ENCODE results near the gene CHRNA9.

CHRNA9 gene

DNA sequence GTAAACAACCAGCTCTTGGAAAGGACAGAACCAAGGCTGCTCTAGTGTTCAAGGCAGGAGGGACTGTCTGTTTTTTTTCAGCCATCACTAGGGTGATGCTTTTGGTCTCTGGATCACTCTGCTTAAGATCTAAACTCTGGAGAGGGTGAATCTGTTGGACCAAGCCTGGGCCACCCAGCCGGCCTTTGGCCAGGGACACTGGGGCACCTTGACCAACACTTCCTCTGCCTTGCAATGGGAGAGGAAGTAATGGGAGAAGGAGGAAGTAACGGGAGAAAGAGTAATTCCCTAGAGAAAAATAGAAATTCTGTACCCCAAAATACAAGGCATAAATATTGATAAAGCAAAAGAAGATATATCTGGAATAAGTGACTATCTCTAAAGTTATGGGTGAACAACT, 12.9 kb downstream of the CHRNA9 start:
- H3K4me2 ChIP-seq, result no peak overlapping the region
- H3K9ac ChIP-seq, result no peak overlapping the region

DNA sequence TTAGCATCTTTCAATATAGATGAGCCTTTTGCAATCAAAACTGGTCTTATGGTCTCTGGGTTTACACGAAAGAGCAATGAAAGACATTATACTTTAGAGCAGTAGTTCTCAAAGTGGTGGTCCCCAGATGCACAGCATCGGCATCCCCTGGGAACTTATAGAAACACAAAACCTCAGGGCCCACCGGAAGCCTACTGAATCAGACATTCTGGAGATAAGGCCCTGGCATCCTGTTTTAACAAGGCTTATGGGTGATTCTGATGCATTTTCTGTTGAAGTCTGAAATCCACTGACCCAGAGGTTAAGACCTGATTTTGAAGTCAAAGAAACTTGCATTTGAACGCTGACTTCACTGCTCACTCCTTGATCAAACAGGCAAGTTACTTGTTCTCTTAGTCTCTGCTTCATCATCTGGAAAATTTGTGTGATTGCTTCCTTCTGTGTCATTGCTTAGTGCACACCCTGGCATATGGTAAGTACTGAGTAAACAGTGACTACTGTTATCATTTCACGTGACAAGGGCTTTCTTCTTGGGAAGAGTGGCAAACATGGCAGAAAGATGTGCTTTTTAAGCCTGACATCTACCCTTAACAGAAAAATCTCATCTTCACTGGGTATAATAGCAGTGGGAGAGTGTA, 14.5 kb downstream of the CHRNA9 start:
- no peak overlapping the region for H3K4me2 ChIP-seq
- TF ChIP-seq, protein P1, sequence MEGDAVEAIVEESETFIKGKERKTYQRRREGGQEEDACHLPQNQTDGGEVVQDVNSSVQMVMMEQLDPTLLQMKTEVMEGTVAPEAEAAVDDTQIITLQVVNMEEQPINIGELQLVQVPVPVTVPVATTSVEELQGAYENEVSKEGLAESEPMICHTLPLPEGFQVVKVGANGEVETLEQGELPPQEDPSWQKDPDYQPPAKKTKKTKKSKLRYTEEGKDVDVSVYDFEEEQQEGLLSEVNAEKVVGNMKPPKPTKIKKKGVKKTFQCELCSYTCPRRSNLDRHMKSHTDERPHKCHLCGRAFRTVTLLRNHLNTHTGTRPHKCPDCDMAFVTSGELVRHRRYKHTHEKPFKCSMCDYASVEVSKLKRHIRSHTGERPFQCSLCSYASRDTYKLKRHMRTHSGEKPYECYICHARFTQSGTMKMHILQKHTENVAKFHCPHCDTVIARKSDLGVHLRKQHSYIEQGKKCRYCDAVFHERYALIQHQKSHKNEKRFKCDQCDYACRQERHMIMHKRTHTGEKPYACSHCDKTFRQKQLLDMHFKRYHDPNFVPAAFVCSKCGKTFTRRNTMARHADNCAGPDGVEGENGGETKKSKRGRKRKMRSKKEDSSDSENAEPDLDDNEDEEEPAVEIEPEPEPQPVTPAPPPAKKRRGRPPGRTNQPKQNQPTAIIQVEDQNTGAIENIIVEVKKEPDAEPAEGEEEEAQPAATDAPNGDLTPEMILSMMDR (conservative IDR thresholded peaks at IDR 0.05; ENCODE audit: low read depth, low read length), result no peak

More for the DNA sequence above, 12.9 kb downstream of the CHRNA9 start:
- no peaks in the 10 kb centered on the region for H3K4me1 ChIP-seq (ENCODE audit: low read depth, poor library complexity, severe bottlenecking)
- no peak overlapping the region for H3K4me3 ChIP-seq (IDR thresholded peaks at IDR 0.05; ENCODE audit: insufficient read depth, low read depth, low read length)
- H3K79me2 ChIP-seq (ENCODE audit: insufficient read depth, low read depth), result no peaks in the 10 kb centered on the region
- no peaks in the 10 kb centered on the region for H4K20me1 ChIP-seq (ENCODE audit: insufficient read depth)
- H2AFZ ChIP-seq (ENCODE audit: low read depth), result no peak overlapping the region
- no peaks in the 10 kb centered on the region for H3K27me3 ChIP-seq (ENCODE audit: insufficient read depth, low read depth)
- no peaks in the 10 kb centered on the region for H3K36me3 ChIP-seq (ENCODE audit: insufficient read depth)
- TF ChIP-seq, protein P1 (conservative IDR thresholded peaks at IDR 0.05; ENCODE audit: low read depth, low read length), result no peak
- no peak overlapping the region for H3K27ac ChIP-seq

DNA sequence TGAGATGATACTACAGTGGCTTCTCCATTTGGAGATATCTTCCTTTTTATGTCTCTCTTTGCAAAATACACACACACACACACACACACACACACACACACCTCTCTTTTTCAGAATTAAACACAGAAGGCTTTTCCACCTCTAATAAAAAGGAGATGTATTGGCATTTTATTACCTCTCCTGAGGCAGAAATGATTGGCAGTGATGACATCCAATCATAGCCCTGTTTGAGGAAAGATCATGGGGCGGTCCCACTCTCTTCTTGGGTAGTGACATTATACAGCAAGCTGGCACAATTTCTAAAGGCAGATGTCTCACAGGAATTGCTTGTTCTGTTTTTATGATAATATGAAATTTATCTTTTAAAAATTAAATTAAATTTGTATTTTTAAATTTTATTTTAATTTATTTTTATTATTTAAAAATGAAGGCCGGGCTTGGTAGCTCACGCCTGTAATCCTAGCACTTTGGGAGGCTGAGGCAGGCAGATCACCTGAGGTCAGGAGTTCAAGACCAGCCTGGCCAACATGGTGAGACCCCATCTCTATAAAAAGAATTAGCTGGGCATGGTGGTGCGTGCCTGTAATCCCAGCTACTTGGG, 15.6 kb downstream of the CHRNA9 start:
- Histone ChIP-seq H3K4me3 (IDR thresholded peaks at IDR 0.05; ENCODE audit: insufficient read depth, low read depth, low read length) (no peak overlapping the region), H3K4me1 (ENCODE audit: low read depth, poor library complexity, severe bottlenecking) (no peaks in the 10 kb centered on the region), H4K20me1 (ENCODE audit: insufficient read depth) (no peaks in the 10 kb centered on the region), H3K27ac (no peak overlapping the region), H3K79me2 (ENCODE audit: insufficient read depth, low read depth) (no peaks in the 10 kb centered on the region), H3K4me2 (no peak overlapping the region), H2AFZ (ENCODE audit: low read depth) (no peak overlapping the region), H3K36me3 (ENCODE audit: insufficient read depth) (no peaks in the 10 kb centered on the region), H3K9ac (no peak overlapping the region), H3K27me3 (ENCODE audit: insufficient read depth, low read depth) (no peaks in the 10 kb centered on the region)
- TF ChIP-seq, protein P1 (conservative IDR thresholded peaks at IDR 0.05; ENCODE audit: low read depth, low read length), result no peak

More for the DNA sequence above, 14.5 kb downstream of the CHRNA9 start:
- Histone ChIP-seq H3K79me2 (ENCODE audit: insufficient read depth, low read depth) (no peaks in the 10 kb centered on the region), H3K9ac (no peak overlapping the region), H3K36me3 (ENCODE audit: insufficient read depth) (no peaks in the 10 kb centered on the region), H4K20me1 (ENCODE audit: insufficient read depth) (no peaks in the 10 kb centered on the region), H3K27ac (no peak overlapping the region), H3K27me3 (ENCODE audit: insufficient read depth, low read depth) (no peaks in the 10 kb centered on the region), H3K4me3 (IDR thresholded peaks at IDR 0.05; ENCODE audit: insufficient read depth, low read depth, low read length) (no peak overlapping the region), H2AFZ (ENCODE audit: low read depth) (no peak overlapping the region), H3K4me1 (ENCODE audit: low read depth, poor library complexity, severe bottlenecking) (no peaks in the 10 kb centered on the region)

DNA sequence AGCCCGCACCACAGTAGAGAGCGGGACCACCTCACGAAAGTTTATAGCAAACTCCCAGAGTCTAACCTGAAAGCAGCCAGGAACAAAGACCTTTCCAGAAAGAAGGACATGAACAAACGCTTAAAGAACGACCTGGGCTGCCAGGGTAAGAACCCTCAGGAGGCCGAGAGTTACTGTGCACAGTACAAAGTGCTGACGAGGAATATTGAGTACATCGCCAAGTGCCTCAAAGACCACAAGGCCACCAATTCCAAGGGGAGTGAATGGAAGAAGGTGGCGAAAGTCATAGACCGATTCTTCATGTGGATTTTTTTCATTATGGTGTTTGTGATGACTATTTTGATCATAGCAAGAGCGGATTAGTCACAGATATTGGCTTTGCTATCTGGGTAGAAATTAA, 19.0 kb downstream of the CHRNA9 start:
- no peak overlapping the region for H2AFZ ChIP-seq (ENCODE audit: low read depth)
- H3K27ac ChIP-seq, result no peak overlapping the region
- no peaks in the 10 kb centered on the region for H3K36me3 ChIP-seq (ENCODE audit: insufficient read depth)
- no peaks in the 10 kb centered on the region for H3K4me1 ChIP-seq (ENCODE audit: low read depth, poor library complexity, severe bottlenecking)
- no peaks in the 10 kb centered on the region for H3K79me2 ChIP-seq (ENCODE audit: insufficient read depth, low read depth)
- no peaks in the 10 kb centered on the region for H3K27me3 ChIP-seq (ENCODE audit: insufficient read depth, low read depth)
- no peak overlapping the region for H3K4me2 ChIP-seq
- H3K9ac ChIP-seq, result no peak overlapping the region
- H4K20me1 ChIP-seq (ENCODE audit: insufficient read depth), result no peaks in the 10 kb centered on the region
- no peak overlapping the region for H3K4me3 ChIP-seq (IDR thresholded peaks at IDR 0.05; ENCODE audit: insufficient read depth, low read depth, low read length)
- TF ChIP-seq, protein P1 (conservative IDR thresholded peaks at IDR 0.05; ENCODE audit: low read depth, low read length), result no peak
